ENCODE data around the gene STX12.

GRCh38 chr1:27770293-27770830, 2.7 kb upstream of the STX12 start:
- TF ChIP-seq CTCF (IDR thresholded peaks at IDR 0.05) (no peak), POLR2A (IDR thresholded peaks at IDR 0.05) (no peak)
